Measurements from ENCODE around the gene GPX3.

GPX3 gene

DNA sequence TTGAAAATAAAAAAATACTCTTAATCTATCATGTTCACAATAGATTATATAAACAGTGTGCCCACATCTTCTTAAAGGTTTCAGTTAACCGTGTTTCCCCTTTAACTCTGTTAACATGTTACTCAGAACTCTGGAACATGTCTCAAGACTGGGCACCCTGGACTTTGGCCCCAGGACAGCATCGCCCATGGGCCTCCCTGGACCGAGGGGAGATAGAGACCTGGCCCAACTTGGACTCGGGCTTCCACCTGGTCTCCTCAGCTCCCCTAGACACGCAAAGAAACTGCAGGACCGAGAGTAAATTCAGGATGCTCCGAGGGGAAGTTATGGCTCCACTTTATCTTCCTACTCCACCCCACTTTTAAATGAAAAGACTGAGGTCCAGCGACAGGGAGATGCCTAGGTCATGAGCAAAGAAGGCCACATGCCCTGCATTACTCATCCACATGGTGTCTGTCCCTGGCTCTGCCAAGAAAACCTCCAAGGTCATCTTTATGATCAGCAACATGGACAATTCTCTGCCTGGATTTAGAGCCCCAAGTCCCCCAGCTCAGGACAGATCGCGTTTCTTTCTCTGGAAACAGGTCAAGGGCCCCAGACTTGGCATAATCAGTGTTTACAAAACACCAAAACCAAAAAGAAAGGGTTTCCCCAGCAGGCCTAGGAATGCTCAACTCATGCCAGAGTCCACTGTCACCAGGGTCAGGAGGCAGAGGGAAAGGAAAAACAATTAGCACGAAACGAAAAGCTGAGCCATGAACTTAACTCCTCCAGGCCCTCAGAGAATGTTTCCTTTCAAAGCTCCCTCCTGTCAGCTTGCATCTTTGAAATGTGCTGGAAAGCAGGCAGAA, 17.4 kb downstream of the GPX3 start:
- H3K4me3 Mint-ChIP-seq, result no peak overlapping the region
- ATAC-seq, result no peak
- H3K9me3 Mint-ChIP-seq, result no peaks in the 10 kb centered on the region
- H3K4me1 Mint-ChIP-seq, result peaks cover 20% of the 10 kb centered on the region
- peaks cover 100% of the 10 kb centered on the region for H3K36me3 Mint-ChIP-seq
- DNase-seq (ENCODE audit: low spot score in 2 of 2), result no peak
- peak overlapping the region; percentile 80 for H3K27ac Mint-ChIP-seq

DNA sequence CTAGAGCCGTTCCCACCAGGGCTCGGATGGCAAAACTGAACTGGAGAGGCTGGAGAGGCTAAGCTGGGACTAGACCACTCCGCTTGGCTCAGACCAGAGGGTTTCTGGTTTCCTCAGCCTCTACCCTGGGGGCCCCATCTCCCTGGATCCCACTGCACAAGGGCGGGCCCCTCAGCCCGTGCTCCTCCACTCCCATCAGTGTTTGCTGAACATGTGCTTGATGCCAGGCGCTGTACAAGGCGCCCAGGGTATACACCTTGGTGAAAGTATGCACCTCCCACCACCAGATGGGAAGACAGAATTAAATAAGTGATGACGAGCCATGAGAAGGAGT, 18.0 kb downstream of the GPX3 start:
- Mint-ChIP-seq H3K9me3 (no peaks in the 10 kb centered on the region), H3K36me3 (peaks cover 100% of the 10 kb centered on the region), H3K27ac (peak overlapping the region; percentile 80), H3K4me3 (no peak overlapping the region), H3K4me1 (peaks cover 22% of the 10 kb centered on the region)
- ATAC-seq (no peak), DNase-seq (ENCODE audit: low spot score in 2 of 2) (no peak)

GRCh38 chr5:151038801-151039238, 18.4 kb downstream of the GPX3 start:
- Mint-ChIP-seq H3K4me1 (peaks cover 22% of the 10 kb centered on the region), H3K9me3 (no peaks in the 10 kb centered on the region), H3K27ac (peak overlapping the region; percentile 80), H3K36me3 (peaks cover 100% of the 10 kb centered on the region), H3K4me3 (no peak overlapping the region)
- ATAC-seq (peak; percentile 89), DNase-seq (ENCODE audit: low spot score in 2 of 2) (no peak)

DNA sequence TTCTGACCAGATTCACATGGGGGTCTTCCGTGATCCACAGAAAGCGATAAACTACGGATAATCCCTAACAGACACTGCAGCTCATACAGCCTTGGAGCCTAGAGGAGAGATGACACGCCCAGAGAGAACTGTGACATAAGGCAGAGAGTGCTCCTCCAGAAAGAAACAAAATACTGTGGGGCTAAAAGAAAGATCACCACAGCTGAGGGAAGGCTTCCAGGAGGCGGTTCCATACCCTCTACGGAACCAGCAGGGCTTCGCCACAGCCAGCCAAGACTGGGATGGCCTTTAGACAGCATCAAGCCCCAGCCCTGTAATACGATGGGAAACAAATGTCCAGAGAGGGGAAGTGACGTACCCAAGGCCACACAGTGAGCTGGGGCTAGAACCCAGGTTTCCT, 19.3 kb downstream of the GPX3 start:
- Mint-ChIP-seq H3K4me3 (no peak overlapping the region), H3K36me3 (peaks cover 100% of the 10 kb centered on the region), H3K27ac (peak overlapping the region; percentile 80), H3K9me3 (no peaks in the 10 kb centered on the region), H3K4me1 (peaks cover 16% of the 10 kb centered on the region)
- no peak for DNase-seq (ENCODE audit: low spot score in 2 of 2)
- no peak for ATAC-seq

- Mint-ChIP-seq H3K9me3 (no peaks in the 10 kb centered on the region), H3K27ac (peak overlapping the region; percentile 80), H3K36me3 (peaks cover 100% of the 10 kb centered on the region), H3K4me3 (no peak overlapping the region), H3K4me1 (peaks cover 12% of the 10 kb centered on the region)
- no peak for DNase-seq (ENCODE audit: low spot score in 2 of 2)
- ATAC-seq, result peak; percentile 6
These were observed 19.9 kb downstream of the GPX3 start for GRCh38 chr5:151040211-151040747.

GRCh38 chr5:151041577-151042268, 21.3 kb downstream of the GPX3 start:
- no peak overlapping the region for H3K27ac Mint-ChIP-seq
- peaks cover 100% of the 10 kb centered on the region for H3K36me3 Mint-ChIP-seq
- H3K4me1 Mint-ChIP-seq, result peaks cover 12% of the 10 kb centered on the region
- H3K4me3 Mint-ChIP-seq, result no peak overlapping the region
- no peak for ATAC-seq
- no peak for DNase-seq (ENCODE audit: low spot score in 2 of 2)
- no peaks in the 10 kb centered on the region for H3K9me3 Mint-ChIP-seq

DNA sequence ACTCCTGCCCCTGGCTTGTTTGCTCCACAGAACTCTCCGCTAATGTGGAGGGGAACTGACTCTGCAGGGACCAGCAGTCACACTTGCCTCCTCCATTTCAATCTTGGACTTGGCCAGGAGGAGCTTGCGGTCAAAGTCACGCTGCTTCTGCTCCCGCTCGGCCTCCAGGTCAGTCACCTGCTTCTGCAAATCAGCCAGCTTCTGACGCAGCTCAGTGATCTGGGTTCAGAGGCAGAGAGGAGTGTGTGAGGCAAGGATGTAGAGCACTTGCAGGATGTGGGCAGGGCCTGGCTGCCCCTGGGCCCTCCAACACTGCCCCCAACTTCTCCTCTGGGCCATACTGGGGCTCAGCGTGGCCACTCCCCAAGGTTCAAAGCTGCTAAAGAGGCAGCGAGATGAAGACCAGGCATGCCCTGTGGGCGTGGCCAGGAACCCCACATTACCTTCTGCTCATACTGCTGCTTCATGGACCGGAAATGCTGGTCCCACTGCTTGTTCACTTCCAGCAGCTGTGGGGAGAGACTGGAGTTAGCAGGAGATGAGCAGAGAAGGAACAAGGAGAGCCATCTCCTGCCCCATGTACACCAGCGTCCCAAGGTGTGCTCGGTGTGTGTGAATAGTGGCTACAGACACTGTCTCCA, 22.2 kb downstream of the GPX3 start:
- no peak overlapping the region for H3K4me3 Mint-ChIP-seq

GRCh38 chr5:151047814-151048425, 27.5 kb downstream of the GPX3 start:
- Mint-ChIP-seq H3K36me3 (peaks cover 100% of the 10 kb centered on the region), H3K4me3 (no peak overlapping the region), H3K4me1 (peaks cover 24% of the 10 kb centered on the region), H3K27ac (peak overlapping the region; percentile 45), H3K9me3 (no peaks in the 10 kb centered on the region)
- peak; percentile 72 for ATAC-seq
- no peak for DNase-seq (ENCODE audit: low spot score in 2 of 2)

More for the DNA sequence above, 22.2 kb downstream of the GPX3 start:
- DNase-seq (ENCODE audit: low spot score in 2 of 2) (no peak), ATAC-seq (no peak)
- peaks cover 12% of the 10 kb centered on the region for H3K4me1 Mint-ChIP-seq
- no peaks in the 10 kb centered on the region for H3K9me3 Mint-ChIP-seq
- peak overlapping the region; percentile 79 for H3K27ac Mint-ChIP-seq
- peaks cover 100% of the 10 kb centered on the region for H3K36me3 Mint-ChIP-seq

DNA sequence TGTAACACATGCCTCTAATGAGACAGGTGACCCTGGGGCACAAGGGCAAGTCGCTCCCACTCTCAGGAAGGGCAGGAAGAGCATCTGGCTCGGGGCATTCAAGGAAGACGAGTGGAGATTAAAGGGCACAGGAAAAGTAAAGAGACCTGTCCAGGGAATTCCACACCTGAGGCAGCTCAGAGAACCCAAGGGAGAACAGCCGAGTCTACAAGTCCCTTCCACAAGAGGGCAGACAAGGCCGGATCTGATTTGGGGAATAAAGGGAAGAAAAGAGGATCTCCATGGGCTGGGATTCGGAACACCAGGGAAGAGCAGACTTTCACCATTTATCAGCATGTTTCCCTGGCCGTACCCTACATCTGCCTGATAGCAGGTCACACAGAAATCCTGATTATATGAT, 28.1 kb downstream of the GPX3 start:
- no peak overlapping the region for H3K4me3 Mint-ChIP-seq
- no peak overlapping the region for H3K27ac Mint-ChIP-seq
- H3K36me3 Mint-ChIP-seq, result peaks cover 100% of the 10 kb centered on the region
- ATAC-seq (no peak), DNase-seq (ENCODE audit: low spot score in 2 of 2) (no peak)
- H3K4me1 Mint-ChIP-seq, result peaks cover 24% of the 10 kb centered on the region
- no peaks in the 10 kb centered on the region for H3K9me3 Mint-ChIP-seq

DNA sequence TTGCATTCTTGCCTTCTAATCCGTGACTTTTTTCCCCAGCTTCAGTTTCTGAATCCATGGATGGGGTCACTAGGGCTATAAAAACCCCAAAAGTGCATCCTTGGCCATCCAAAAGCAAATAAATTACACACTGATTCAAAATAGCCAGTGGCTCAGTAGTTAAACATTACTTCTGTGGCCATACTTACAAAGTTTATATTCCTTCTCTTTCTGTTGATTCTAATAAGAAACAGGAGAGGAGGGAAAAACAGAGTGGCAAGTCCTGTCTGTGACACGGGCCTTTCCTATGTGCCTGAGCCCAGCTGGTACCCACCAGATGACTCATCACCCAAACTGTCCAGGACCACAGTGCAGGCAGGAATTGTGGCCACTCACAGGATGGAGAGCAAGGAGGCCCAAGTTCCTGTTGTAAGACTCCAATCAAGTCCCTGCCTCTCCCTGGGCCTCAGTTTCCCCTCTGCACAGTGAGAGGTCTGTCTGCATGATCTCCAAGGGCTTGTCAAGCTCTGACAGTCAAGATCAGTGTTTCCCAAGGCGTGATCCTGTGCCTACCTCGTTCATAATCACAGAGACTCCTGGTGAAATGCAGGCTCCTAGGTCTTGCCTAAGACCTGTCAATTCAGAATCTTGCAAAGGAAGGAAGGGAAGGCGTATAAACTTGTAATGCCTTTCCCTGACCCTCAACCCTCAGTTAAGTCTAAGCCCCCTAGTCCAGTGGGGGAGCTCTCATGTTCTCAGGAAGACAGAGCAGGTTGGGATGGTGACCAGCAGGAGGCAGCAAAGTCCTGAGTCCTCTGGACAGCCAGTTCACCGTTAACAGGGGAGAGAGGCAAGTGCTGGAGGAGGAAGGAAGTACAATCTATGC, 30.9 kb downstream of the GPX3 start:
- Mint-ChIP-seq H3K4me1 (peaks cover 37% of the 10 kb centered on the region), H3K27ac (peak overlapping the region; percentile 34), H3K9me3 (no peaks in the 10 kb centered on the region), H3K36me3 (peaks cover 100% of the 10 kb centered on the region), H3K4me3 (no peak overlapping the region)
- DNase-seq (ENCODE audit: low spot score in 2 of 2), result peak; percentile 33 to 82
- peak; percentile 82 for ATAC-seq

DNA sequence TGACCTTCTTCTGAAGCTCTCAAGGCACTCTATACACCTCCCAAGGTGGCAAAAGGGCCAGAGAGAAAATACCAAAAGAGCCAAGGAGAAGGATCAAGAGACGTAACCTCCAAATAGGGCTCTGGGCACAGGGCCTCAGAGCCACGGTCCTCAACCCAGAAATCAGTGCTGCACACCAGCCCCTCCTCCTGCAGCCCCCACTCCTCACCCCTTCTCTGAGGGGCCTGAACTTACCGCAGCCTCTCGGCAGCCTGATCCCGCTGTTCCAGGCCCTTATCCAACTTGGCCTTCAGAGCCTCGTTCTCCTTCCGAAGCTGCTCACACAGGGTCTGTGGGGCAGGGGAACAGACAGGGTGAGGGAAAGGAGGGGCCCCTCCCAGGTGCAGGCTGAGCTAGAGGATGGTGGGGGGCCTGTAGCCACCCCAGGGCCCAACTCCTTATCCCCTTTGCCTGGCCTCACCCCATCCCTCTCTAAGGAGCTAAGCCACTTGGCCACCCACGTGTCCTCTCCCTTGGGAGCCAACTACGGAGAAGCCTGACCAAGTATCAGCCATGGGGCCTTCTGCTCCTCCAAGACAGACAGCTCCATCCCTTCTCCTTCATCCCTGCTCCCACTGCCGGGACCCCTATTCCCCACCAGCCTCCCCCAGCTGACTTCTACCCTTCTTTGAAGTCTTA, 31.7 kb downstream of the GPX3 start:
- Mint-ChIP-seq H3K36me3 (peaks cover 100% of the 10 kb centered on the region), H3K4me1 (peaks cover 42% of the 10 kb centered on the region)
- ATAC-seq, result no peak

GRCh38 chr5:151052836-151053235, 32.4 kb downstream of the GPX3 start:
- H3K4me3 Mint-ChIP-seq, result no peak overlapping the region
- H3K36me3 Mint-ChIP-seq, result peaks cover 100% of the 10 kb centered on the region
- H3K4me1 Mint-ChIP-seq, result peaks cover 43% of the 10 kb centered on the region
- no peak for ATAC-seq
- DNase-seq (ENCODE audit: low spot score in 2 of 2), result no peak
- H3K9me3 Mint-ChIP-seq, result no peaks in the 10 kb centered on the region
- H3K27ac Mint-ChIP-seq, result peak overlapping the region; percentile 75

More for the DNA sequence above, 31.7 kb downstream of the GPX3 start:
- no peak overlapping the region for H3K4me3 Mint-ChIP-seq
- peak overlapping the region; percentile 34 for H3K27ac Mint-ChIP-seq
- H3K9me3 Mint-ChIP-seq, result no peaks in the 10 kb centered on the region
- DNase-seq (ENCODE audit: low spot score in 2 of 2), result no peak

DNA sequence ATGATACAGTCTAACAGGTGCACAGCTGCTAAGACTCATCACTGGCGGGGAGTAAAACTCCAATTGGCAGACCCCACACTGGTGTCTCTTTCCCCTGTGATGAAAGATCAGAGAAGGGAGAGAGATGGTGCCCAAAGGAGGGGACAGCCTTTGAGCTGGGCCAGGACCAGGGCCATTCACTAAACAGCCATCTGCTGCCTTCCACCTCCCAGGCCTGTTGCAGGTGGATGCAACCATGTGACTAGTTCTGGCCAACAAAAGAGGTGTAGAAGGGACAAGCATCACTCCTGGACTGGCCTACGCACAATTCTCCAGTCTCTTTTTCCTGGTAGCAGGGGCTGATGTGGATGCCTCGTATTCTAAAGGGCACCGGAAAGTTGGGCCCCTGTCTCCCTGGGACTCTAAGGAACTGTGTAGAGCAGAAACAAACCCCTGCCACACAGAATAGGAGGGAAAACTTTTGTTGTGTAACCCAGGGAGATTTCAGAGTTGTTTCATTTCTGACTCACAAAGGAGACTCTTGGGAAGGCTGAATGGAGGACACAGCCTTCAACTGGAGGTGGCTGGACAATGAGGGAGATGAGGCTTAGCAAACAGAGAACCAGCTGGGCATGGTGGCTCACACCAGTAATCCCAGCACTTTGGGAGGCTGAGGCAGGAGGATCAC, 33.5 kb downstream of the GPX3 start:
- Mint-ChIP-seq H3K36me3 (peaks cover 100% of the 10 kb centered on the region), H3K4me3 (no peak overlapping the region), H3K9me3 (no peaks in the 10 kb centered on the region), H3K27ac (peak overlapping the region; percentile 75), H3K4me1 (peaks cover 43% of the 10 kb centered on the region)
- no peak for DNase-seq (ENCODE audit: low spot score in 2 of 2)
- no peak for ATAC-seq

All from stimulated activated effector memory CD8-positive, alpha-beta T cell treated with anti-CD3 and anti-CD28 coated beads, Interleukin-12 subunit alpha, Interleukin-12 subunit beta, amount 100 ng/mL, for 72 hours (primary cell).